Measurements from ENCODE around the gene SSBP3.

SSBP3 gene

GRCh38 chr1:54239035-54239383 is 167.2 kb downstream of the SSBP3 start:
- TF ChIP-seq GLIS3 (CRISPR knock-in tag; IDR thresholded peaks at IDR 0.05) (no peak), OSR1 (CRISPR knock-in tag; IDR thresholded peaks at IDR 0.05) (no peak), SNAI2 (CRISPR knock-in tag; IDR thresholded peaks at IDR 0.05) (no peak), ESRRG (CRISPR knock-in tag; IDR thresholded peaks at IDR 0.05) (no peak), PPARA (CRISPR knock-in tag; IDR thresholded peaks at IDR 0.05; ENCODE audit: borderline replicate concordance) (no peak), PATZ1 (CRISPR knock-in tag; IDR thresholded peaks at IDR 0.05; ENCODE audit: borderline replicate concordance) (no peak), POU6F1 (CRISPR knock-in tag; IDR thresholded peaks at IDR 0.05; ENCODE audit: borderline replicate concordance, low read depth) (no peak), CREB5 (CRISPR knock-in tag; IDR thresholded peaks at IDR 0.05; ENCODE audit: low read depth) (no peak), ZNF8 (CRISPR knock-in tag; IDR thresholded peaks at IDR 0.05) (no peak), ZFP30 (CRISPR knock-in tag; IDR thresholded peaks at IDR 0.05) (no peak), RARB (CRISPR knock-in tag; IDR thresholded peaks at IDR 0.05) (no peak), TCF4 (CRISPR knock-in tag; IDR thresholded peaks at IDR 0.05; ENCODE audit: borderline replicate concordance) (no peak), ISL1 (CRISPR knock-in tag; IDR thresholded peaks at IDR 0.05) (no peak), TOX (CRISPR knock-in tag; IDR thresholded peaks at IDR 0.05; ENCODE audit: borderline replicate concordance) (no peak), ZC3H10 (CRISPR knock-in tag; IDR thresholded peaks at IDR 0.05) (no peak), TSHZ2 (CRISPR knock-in tag; IDR thresholded peaks at IDR 0.05) (no peak), ZFP3 (CRISPR knock-in tag; IDR thresholded peaks at IDR 0.05) (no peak), ARNTL (CRISPR knock-in tag; IDR thresholded peaks at IDR 0.05; ENCODE audit: borderline replicate concordance, low read depth) (no peak)
- ATAC-seq: no peak

GRCh38 chr1:54238353-54239034 is 167.7 kb downstream of the SSBP3 start:
- no peak for TF ChIP-seq BACH2 (CRISPR knock-in tag; IDR thresholded peaks at IDR 0.05; ENCODE audit: borderline replicate concordance)
- no peak for TF ChIP-seq POU6F1 (CRISPR knock-in tag; IDR thresholded peaks at IDR 0.05; ENCODE audit: borderline replicate concordance, low read depth)
- TF ChIP-seq ZC3H10 (CRISPR knock-in tag; IDR thresholded peaks at IDR 0.05): no peak
- no peak for TF ChIP-seq CSRNP3 (CRISPR knock-in tag; IDR thresholded peaks at IDR 0.05)
- no peak for TF ChIP-seq ZFP30 (CRISPR knock-in tag; IDR thresholded peaks at IDR 0.05)
- TF ChIP-seq ISL1 (CRISPR knock-in tag; IDR thresholded peaks at IDR 0.05): no peak
- no peak for TF ChIP-seq PATZ1 (CRISPR knock-in tag; IDR thresholded peaks at IDR 0.05; ENCODE audit: borderline replicate concordance)
- TF ChIP-seq TOX (CRISPR knock-in tag; IDR thresholded peaks at IDR 0.05; ENCODE audit: borderline replicate concordance): no peak
- no peak for TF ChIP-seq OSR1 (CRISPR knock-in tag; IDR thresholded peaks at IDR 0.05)
- no peak for TF ChIP-seq ZFP3 (CRISPR knock-in tag; IDR thresholded peaks at IDR 0.05)
- no peak for TF ChIP-seq ESRRG (CRISPR knock-in tag; IDR thresholded peaks at IDR 0.05)
- no peak for TF ChIP-seq ZNF8 (CRISPR knock-in tag; IDR thresholded peaks at IDR 0.05)
- TF ChIP-seq ZNF565 (CRISPR knock-in tag; conservative IDR thresholded peaks at IDR 0.05; ENCODE audit: low read depth): no peak
- no peak for TF ChIP-seq PPARA (CRISPR knock-in tag; IDR thresholded peaks at IDR 0.05; ENCODE audit: borderline replicate concordance)
- TF ChIP-seq RARB (CRISPR knock-in tag; IDR thresholded peaks at IDR 0.05): no peak
- TF ChIP-seq CSDC2 (CRISPR knock-in tag; IDR thresholded peaks at IDR 0.05): no peak
- TF ChIP-seq TCF4 (CRISPR knock-in tag; IDR thresholded peaks at IDR 0.05; ENCODE audit: borderline replicate concordance): no peak
- no peak for TF ChIP-seq ARNTL (CRISPR knock-in tag; IDR thresholded peaks at IDR 0.05; ENCODE audit: borderline replicate concordance, low read depth)
- TF ChIP-seq SNAI2 (CRISPR knock-in tag; IDR thresholded peaks at IDR 0.05): no peak
- no peak for TF ChIP-seq CREB5 (CRISPR knock-in tag; IDR thresholded peaks at IDR 0.05; ENCODE audit: low read depth)
- ATAC-seq: no peak

All from SK-N-SH treated with all-trans-retinoic acid at 6 μM for 48 hours (cell line).